ENCODE measurements around the gene STEEP1.
"Not testable (repeated sequence)": the region's sequence is repeated elsewhere in the genome, so short reads cannot be mapped to it uniquely, and the experiment has no call there.

STEEP1 gene

DNA sequence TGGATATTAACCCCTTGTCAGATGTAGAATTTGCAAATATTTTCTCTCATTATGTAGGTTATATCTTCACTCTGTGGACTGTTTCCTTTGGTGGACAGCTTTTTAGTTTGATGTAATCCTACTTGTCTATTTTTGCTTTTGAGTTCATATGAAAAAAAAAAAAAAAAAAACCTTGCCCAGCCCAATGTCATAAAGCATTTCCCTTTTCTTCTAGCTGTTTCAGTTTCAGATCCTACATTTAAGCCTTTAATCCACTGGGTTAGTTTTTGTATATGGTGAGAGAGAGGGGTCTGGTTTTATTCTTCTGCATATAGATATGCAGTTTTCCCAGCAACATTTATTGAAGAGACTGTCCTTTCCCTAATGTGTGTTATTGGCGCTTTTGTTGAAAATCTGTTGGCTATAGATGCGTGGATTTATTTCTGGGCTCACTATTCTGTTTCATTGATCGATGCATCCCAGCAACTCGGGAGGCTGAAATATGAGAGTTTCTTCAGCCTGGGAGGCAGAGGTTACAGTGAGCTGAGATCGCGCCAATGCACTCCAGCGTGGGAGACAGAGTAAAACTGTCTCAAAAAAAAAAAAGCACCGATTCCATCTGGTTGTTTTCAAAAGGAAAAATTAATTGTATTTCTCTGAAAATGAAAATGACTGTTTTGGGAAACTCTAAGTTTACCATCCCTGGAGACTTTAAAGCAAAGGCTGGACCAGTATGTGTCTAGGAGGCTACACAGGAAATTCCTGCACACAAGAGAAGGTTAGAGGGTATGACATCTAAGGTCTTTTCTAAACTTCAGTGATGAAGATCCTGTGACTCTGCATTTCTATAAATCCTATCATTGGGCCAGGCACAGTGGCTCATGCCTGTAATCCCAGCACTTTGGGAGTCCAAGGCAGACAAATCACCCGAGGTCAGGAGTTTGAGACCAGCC lies 35.6 kb downstream of the STEEP1 start:
- no peak for DNase-seq

DNA sequence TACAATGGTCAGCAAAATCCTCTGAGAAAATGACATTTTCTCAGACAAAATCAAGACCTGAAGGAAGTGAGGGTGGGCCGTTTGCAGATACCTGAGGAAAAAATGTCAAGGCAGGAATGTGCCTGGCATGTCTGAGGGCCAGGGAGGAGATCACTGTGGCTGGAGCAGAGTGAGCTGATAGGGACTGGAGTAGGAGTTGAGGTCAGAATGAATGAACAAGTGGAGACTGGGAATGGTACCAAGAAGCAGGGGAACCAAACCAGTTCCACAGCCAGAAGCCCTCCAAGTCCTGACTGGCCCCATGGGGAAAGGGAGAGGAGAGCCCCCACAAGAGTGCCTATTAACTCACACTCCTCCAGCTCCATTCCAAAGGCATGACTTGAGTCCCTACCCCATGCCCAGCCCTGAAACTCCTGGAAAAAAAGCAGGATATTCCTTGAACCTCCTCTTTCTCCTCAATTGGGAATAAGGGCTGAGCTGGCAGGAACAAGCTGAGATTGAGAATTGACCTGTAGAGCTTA lies 41.5 kb downstream of the STEEP1 start:
- DNase-seq, result no peak

DNA sequence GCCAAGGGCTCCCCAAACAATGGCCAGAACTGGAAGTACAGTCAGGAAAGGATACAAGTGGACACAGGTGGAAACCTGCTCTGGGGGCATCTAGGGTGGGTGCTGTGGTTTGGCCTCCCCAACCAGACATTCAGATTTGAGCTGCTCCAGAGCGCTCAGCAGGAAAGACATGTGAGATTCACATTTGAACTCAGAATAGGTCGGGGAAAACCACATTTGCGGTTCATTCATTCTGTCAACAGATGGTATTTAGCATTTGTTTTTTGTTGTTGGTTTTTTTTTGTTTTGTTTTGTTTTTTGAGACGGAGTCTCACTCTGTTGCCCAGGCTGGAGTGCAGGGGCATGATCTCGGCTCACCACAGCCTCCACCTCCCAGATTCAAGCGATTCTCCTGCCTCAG lies 44.0 kb downstream of the STEEP1 start:
- DNase-seq, result no peak

DNA sequence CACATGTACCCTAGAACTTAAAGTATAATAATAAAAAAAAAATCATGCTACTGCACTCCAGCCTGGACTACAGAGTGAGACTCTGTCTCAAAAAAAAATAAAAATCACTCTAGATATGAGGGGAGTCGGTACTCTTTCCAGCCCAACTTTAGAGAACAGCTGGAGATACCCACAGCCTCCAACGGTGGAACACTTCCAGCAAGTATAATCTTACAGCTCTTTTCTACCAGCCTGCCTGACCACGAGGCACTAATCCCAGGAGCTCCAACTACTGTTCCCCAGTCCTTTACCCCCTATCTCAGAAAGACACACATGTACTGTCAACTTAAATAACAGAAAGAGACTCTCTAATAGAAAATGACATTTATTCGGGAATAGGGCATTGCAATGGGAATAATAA lies 46.8 kb downstream of the STEEP1 start:
- no peak for DNase-seq

DNA sequence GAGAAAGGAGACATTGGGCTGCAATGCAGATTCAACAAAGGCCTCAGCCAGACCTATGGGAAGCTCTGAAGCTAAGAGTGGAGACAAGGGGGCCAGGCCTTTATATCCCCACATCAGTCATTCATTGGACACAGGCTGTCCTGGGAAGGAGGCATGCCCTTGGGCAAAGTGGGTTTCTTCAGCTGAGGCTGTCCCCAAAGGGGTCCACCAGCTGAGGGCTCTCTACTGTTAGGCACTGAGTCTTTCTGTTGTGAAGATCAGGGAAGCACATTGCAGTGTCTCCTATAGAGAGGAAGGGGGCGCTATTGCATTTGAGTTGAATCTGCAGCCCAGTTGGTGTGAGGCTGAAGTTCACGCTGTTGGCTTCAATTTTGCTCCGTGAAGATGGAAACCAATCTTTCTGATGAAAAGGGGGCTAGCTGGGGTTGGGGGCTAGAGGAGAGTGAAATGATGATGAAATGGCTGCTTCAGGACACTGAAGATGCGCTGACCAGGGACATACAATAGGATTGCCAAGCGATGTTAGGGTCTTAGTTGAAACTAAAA lies 49.0 kb downstream of the STEEP1 start:
- DNase-seq, result peak; percentile 12

DNA sequence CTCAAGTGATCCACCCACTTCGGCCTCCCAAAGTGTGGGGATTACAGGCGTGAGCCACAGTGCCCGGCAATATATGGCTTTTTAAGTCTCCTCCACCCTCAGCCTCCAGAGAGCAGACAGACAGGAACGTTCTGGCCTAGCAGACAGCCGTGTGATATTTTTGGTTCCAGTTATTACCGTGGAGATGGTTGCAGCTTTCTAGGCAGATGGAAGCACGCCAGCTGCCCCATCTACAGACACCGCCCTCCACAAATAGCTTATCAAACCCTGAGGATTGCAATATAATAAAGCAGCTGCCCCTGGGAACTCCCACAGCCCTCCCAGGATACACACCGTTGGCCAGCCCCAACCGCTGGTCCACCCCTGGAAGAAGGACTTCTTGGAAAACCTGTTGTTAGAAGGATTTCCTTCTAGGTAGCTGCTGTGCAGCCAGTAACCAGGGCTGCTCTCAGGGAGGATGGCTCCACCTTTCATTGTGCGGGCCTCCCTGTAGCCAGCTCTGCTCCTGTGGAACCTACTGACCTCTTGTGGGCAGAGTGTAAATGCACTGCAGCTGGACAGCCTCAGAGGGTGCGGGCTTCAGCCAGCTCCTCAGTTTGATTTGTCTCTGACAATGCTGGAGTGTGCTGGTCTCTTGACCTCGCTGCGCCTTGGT lies 52.9 kb downstream of the STEEP1 start:
- no peak for DNase-seq

DNA sequence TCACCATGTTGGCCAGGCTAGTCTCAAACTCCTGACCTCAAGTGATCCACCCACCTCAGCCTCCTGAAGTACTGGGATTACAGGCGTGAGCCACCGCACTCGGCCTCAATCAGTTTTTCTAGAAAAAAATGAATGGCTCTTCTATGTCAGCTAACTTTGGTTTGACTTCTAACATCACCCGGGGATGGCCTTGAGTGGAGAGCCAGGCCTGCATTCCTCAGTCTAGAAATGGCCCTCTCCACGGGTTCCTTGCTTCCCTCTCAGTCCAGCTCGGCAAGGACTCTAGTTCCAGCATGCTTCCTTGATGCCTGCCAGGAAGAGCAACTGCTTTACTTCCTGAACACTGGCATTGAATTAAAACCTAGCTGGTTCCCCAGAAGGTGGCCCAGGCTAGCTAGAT lies 58.0 kb downstream of the STEEP1 start:
- no peak for DNase-seq

DNA sequence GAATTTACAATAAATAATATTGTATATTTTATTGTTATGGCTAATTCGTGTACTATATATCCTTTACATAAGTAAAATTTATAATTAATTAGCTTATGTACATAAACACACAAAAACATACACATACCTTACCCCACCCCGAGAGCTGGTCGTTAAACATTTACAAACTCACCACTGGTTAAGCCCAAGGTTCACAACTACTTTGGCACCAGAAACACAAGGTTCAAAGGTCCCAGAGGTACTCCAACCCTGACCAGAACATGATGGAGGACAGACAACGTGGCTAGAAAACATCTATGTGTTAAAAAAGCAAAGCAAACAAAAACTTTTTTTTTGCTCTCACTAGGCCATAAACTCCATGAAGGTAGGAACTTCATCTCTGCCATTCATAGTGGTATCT lies 59.3 kb downstream of the STEEP1 start:
- no peak for DNase-seq

DNA sequence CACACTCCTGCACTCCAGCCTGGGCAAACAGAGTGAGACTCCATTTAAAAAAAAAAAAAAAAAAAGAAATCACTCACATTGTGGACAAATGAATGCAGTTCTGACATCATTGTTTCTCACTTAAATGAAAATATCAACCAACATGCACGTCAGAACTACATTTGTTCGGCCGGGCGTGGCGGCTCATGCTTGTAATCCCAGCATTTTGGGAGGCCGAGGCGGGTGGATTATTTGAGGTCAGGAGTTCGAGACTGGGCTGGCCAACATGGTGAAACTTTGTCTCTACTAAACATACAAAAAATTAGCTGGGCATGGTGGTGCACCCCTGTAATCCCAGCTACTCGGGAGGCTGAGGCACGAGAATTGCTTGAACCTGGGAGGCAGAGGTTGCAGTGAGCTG lies 60.1 kb downstream of the STEEP1 start:
- DNase-seq, result not testable (repeated sequence)

DNA sequence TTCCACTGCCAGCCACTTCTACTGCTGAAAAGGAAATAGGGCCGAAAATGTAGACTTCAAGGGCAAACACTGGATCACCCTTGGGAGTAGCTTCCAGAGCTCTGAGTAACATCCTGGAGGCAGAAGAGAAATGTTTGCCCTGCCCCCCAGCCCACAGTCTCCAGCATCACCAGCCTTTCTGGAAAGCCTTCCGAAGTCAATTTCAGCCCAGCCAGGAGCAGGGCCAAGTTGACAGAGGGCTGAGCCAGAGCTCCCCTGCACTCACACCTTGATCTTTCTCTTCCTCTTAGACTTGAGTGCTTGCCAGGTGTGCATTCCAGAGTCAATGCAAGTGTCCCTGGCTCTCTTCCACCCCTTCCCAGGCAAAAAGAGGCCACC lies 61.7 kb downstream of the STEEP1 start:
- DNase-seq, result no peak

DNA sequence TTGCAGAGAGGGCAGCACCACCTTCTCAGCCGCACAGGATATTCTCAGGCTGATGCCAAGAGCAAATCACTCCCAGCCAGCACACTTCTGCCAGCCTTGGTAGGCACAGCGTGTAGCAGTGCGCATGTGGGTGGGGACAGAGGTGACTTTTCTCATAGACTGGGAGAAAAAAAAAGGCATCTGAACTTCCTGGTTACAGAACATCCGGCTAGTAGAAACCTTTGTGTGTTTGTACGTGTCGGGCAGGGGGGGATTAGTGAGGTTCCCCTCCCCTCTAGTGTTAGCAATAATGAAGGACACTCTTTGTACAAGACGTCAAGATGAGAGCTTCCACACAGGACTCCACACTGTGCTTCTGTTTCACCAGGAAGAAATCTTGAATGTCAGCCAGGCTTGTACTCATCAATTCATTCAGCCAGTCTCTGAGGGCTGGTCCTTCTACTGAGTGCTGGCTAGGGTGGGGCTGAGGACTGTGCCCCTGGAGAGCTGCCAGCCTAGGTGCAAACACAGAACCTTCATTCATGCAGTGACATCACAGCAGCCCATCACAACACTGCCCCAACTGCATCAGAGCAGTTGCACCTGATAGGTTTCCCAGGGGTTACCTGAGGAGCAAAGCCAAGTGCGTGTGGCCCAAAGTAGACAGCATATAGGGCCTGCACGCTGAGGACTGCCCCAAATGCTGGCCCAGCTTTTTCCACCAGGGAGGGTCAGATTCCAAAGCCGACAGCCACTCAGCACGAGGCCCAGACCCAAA lies 62.3 kb downstream of the STEEP1 start:
- DNase-seq, result peak; percentile 23

DNA sequence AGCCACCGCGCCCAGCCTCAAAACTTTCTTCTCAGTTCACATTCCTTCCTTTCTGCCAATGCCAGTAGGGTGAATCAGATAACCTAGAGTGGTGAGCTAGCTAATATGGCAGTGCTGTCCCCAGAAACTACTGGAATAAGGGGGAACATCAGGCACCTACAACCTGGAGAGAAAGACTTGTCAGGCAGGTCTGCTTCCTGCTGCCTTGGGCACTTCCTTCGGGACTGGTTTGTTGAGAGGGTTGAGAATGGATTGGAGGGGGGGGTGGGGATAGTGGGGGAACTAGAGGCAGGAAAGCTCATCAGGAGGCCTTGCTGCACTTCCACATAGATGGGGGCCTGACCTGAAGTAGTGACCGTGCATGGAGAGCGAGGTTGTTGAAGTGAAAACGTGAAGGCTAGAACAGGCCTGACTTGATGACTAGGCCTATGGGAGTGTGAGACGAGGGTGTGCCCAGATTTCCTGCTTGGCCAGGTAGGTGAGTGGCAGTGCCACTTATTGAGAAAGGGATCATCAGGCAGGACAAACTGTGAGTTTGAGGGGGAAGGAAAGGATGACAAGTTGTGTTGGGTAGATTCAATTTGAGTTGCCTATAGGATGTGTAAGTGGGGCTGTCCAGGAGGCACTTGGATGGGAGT lies 63.6 kb downstream of the STEEP1 start:
- no peak for DNase-seq

DNA sequence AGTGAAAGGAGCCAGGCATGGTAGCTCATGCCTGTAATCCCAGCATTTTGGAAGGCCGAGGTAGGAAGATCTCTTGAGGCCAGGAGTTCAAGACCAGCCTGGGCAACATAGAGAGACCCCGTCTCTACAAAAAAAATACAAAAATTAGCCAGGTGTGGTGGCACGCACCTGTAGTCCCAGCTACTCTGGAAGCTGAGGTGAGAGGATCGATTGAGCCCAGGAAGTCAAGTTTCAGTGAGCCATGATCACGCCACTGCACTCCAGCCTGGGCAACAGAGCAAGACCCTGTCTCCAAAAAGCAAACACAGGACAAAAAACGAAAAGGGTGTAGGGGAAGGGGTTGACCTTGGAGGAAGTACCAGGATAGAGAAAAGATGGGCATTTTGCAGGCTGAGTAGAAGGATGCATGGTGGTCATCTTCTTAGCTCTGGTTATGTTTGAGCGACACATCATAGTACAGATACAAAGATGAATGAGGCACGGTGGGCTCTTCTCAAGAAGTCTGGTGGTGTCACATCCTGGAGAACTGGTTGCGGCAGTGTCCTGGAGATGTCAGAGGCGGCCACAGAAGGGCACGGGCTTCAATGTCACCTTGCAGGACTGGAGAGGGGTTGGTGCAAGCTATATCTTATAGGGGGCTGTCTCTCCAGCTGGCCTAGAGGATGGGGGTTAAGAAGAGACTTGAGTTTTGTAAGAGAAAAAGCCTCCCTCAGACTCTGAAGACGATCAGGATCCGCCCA lies 65.0 kb downstream of the STEEP1 start:
- DNase-seq, result no peak

DNA sequence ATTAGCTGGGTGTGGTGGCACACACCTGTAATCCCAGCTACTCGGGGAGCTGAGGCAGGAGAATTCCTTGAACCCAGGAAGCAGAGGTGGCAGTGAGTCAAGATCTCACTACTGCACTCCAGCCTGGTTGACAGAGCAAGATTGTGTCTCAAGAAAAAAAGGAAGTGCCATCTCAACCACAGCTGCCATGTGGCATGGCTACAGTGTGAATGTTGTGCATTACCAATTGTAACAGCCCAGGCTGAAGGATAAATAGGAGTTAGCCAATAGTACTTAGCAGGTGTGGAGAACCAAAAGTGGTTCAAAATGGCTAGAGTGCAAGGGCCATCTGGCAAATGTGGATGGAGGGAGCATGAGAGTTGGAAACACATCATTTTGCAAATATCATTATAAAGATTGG lies 68.0 kb downstream of the STEEP1 start:
- no peak for DNase-seq

DNA sequence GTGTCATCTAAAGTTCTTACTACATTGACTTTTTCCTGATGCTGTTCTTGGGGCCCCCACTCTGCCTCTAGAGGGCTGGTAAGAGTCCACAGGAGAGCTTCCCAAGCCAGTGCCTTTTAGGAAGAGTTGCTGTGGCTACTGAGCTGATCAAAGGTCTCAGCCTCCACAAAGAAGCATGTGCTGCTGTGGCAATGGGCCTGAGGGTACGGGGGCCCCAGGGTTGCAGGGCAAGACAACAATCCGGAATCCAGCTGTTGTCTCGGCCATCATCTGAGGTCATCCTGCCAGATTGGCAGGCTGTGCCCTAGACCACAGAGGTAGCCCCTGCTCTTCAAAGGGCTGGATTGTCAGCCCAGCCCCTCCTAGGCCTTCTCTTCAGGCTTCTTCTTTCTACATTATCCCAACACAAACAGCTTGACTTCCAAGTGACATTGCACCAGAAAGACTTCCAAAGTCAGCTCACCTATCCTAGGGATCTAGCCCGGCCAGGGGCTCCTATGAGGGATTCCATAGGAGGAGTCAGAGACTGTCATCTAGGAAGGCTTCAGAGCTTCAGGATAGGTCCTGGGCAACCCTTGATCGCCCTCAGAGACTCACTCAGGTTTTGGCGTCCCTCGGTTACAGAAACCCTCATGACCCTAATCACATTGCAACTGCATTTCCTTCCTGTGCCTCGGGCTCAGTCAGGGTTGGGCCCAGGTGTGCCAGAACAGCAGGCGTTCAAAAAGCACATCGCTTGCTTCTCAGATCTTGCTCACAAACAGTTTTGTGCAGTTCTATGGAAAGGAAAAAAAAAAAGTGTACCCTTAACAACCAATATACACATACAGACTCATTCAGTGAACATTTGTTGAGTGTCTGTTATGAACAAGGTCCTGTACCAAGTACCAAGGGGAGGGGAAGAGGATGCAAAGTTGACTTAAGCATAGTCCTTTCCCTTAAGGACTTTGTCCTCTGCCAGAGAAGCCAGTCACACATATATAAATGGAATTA lies 69.2 kb downstream of the STEEP1 start:
- no peak for DNase-seq

DNA sequence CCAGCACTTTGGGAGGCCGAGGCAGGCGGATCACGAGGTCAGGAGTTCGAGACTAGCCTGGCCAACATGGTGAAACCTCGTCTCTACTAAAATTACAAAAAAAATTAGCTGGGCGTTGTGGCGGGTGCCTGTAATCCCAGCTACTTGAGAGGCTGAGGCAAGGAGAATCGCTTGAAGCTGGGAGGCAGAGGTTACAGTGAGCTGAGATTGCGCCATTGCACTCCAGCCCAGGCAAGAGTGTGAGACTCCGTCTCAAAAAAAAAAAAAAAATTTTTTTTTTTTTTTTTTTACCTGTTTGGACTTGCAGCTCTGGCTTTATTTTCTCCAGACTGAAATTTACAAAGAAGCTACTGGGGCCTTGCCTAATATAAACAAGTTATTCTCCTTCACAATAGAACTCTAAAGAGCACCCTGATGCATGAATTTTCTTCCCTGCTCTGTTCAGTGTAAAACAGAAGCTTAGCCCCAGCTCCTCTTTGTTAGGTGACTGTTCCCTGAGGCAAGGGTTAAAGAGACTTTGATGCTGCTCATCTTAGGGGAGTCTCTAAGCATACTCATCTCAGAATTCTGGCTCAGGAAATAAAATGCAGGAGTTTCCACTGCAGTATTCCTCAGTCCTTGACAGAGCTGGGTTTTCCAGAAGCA lies 71.2 kb downstream of the STEEP1 start:
- not testable (repeated sequence) for DNase-seq

DNA sequence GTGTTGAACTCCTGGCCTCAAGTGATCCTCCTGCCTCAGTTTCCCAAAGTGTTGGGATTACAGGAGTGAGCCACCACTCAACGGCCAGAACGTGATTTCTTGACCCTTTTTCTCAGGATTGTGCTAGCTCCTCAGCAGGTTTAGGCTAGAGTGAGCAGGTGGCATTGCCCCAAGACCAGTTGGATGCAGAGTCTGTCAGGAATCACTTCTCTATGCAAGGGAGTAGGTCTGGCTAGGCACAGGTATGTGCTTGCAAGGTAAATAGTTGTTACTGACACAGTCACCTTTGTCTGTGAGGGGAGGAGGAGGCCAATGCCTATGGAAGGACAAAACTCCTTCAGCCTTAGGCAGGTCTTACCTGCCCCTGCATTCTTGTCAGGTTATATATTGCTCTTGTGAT lies 72.7 kb downstream of the STEEP1 start:
- DNase-seq, result no peak

DNA sequence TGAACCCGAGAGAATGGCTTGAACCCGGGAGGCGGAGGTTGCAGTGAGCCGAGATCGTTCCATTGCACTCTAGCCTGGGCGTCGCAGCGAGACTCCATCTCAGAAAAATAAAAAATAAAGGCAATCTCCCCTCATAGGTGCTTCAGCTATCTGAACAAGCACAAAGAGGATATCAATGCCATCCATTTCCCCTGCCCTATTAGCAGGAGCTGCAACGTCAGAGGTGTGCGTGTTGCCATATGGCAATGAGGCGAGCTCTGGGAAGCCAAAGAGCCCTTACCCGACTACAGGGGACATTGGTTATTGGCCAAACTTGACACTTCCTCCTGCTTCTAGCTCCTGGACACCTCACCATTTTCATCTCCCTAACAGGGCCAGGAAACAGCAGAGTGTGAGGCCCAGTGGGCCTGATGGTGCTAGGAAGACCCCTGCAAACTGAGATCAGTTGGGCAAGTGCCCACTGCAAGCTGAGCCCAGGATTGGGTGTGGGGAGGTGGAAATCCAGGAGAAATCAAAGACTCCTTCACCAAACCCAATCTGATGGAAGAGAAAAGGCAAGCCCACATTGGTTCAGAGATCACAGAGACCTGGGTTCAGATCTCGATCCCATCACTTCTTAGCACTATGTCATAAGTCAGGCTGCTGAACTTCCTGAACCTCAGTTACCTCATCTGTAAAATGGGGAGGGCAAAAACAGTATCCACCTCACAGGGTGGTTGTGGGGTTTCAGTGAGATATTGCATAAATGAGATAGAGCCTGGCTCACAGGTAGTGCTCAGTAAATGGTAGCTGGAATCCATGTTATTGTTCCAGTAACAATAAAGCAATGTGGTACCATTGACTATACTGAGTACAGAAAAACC lies 75.8 kb downstream of the STEEP1 start:
- DNase-seq, result no peak

DNA sequence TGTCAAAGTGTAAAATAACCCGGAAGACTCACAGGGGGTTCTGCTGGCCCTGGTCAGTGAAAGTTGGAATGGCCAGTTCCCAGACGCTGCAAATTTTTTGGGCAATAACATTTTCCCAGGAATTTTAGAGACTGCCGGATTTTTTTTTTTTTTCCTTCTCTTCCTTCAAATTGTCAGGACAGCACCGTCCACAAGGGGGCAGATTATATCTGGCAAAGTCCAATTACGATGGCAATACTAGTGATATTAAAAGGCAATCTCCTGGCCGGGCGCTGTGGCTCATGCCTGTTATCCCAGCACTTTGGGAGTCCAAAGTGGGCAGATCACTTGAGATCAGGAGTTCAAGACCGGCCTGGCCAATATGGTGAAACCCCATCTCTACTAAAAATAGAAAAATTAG lies 76.5 kb downstream of the STEEP1 start:
- peak; percentile 29 for DNase-seq
